Panc1 (cell line): ENCODE results near the gene RPS4Y2. TPM values are rescaled to one million over a fixed set of nuclear protein-coding genes. Genes with fewer than 3 reads are reported as not detected.

Source experiments
- ATAC-seq: fragments of 200-7000 bp; cut with Tn5 transposase; 2 replicates; pipeline ENCODE4 v1.9.1; 2020; ENCODE audit warnings: mild to moderate bottlenecking, moderate library complexity
- BruUV-seq: library from RNA; stranded (reverse); fragments of 400-500 nt; replicated peaks from 2 replicates; lab custom pipeline; 2021; lab: Mats Ljungman, UMichigan
- CTCF ChIA-PET: fragments of 300-600 bp; sonication (Branson Sonifier 250); formaldehyde crosslinking; loops from one replicate; lab custom pipeline; 2022; ENCODE audit warnings: antibody characterized with exemption; lab: Charles Lee
- POLR2A ChIA-PET: fragments of 300-600 bp; sonication (Branson Sonifier 250); formaldehyde crosslinking; loops from one replicate; lab custom pipeline; 2022; ENCODE audit warnings: antibody characterized with exemption; lab: Charles Lee
- DNase-seq: peaks from one replicate; pipeline ENCODE4 v3.0.0-alpha.2; 2010; ENCODE audit warnings: low read depth, low spot score
- H3K27ac ChIP-seq: 2 replicates; pipeline ENCODE4 v1.5.1; 2011; ENCODE audit warnings: mild to moderate bottlenecking, low read length, inconsistent platforms
- H3K27me3 ChIP-seq: fragments of 200-500 bp; sonication (Bioruptor generic); 2 replicates; pipeline ENCODE4 v1.6.0; 2014; ENCODE audit warnings: low read length, inconsistent platforms; ENCODE audit not compliant: control insufficient read depth, insufficient read depth
- H3K36me3 ChIP-seq: fragments of 200-500 bp; sonication (Bioruptor generic); 2 replicates; pipeline ENCODE4 v1.5.1; 2014; ENCODE audit warnings: inconsistent platforms, mild to moderate bottlenecking, low read length, moderate library complexity; ENCODE audit not compliant: control insufficient read depth, insufficient read depth
- H3K4me1 ChIP-seq: 2 replicates; pipeline ENCODE4 v1.5.1; 2011; ENCODE audit warnings: inconsistent platforms, mild to moderate bottlenecking, low read length, moderate library complexity; ENCODE audit not compliant: control insufficient read depth, insufficient read depth
- H3K4me3 ChIP-seq, 2 experiments: 2 replicates each; pipeline ENCODE4 v1.5.1; 2011 to 2012; ENCODE audit warnings: low read depth in 2 of 2, low read length in 2 of 2, mild to moderate bottlenecking in 2 of 2, inconsistent platforms in 1 of 2, moderate library complexity in 1 of 2
- H3K9me3 ChIP-seq: fragments of 200-500 bp; sonication (Bioruptor generic); 2 replicates; pipeline ENCODE4 v1.5.1; 2014; ENCODE audit warnings: low read depth, mild to moderate bottlenecking, inconsistent platforms, low read length, moderate library complexity; ENCODE audit not compliant: control insufficient read depth, insufficient read depth
- POLR2AphosphoS5 ChIP-seq: IDR thresholded peaks from 2 replicates; pipeline ENCODE4 v1.6.1; 2012; ENCODE audit warnings: mild to moderate bottlenecking, low read depth, low read length, moderate library complexity
- SIN3A ChIP-seq: IDR thresholded peaks from 2 replicates; pipeline ENCODE4 v1.6.1; 2012; ENCODE audit warnings: low read depth, mild to moderate bottlenecking, low read length, moderate library complexity, borderline replicate concordance; ENCODE audit not compliant: insufficient read depth
- TCF7L2 ChIP-seq: IDR thresholded peaks from 2 replicates; pipeline ENCODE4 v1.6.1; 2011; ENCODE audit warnings: mild to moderate bottlenecking, low read depth, low read length, inconsistent platforms
- in situ Hi-C: cut with HindIII; loops from 2 replicates; pipeline ENCODE4 v1.10.0; 2016; ENCODE audit warnings: low sequenced_read_pairs, low pct_unique_long_range_greater_than_20kb
- intact Hi-C: fragments of 100-400 bp; cut with micrococcal nuclease; formaldehyde crosslinking; loops from one replicate; pipeline ENCODE4 v1.10.0; 2022; ENCODE audit not compliant: unreplicated experiment
- total RNA-seq: library from RNA; stranded (reverse); gene quantifications from one replicate; pipeline ENCODE4 v1.2.1, GENCODE V29; 2021; ENCODE audit not compliant: unreplicated experiment
- TF ChIP-seq, protein P1 (sequence below), 2 experiments: IDR thresholded peaks; 2 replicates each; pipeline ENCODE4 v1.6.1; 2011 to 2012; ENCODE audit warnings: low read depth in 2 of 2, control low read depth in 1 of 2, low read length in 1 of 2, mild to moderate bottlenecking in 1 of 2, moderate library complexity in 1 of 2; ENCODE audit not compliant: insufficient read depth in 1 of 2
- TF ChIP-seq, protein P2 (sequence below): fragments of 450-650 bp; IDR thresholded peaks from 2 replicates; pipeline ENCODE4 v1.5.1; 2017; ENCODE audit warnings: mild to moderate bottlenecking

The RPS4Y2 gene
- total RNA-seq, 1 experiment from 2014 or later = not detected

DNA sequence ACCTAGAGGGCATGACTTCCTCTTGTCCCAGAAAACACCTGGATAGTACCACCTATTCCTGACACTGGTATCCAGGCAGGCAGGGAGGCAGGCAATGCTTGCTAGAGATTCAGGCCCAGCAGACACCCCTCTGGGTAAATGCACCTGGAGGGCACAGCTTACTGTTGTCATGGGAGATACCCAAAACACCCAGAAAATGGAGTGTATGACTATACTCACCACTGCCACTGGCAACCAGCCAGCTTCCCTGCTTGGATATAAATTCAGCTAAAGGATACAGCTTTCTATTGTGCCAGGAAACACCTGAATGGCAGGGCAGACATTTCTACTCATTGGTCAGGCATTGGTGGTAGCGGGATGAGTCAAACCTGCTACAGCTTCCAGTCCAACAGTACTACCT is 58.9 kb downstream of the RPS4Y2 start:
- intact Hi-C loops = no loop called here
- no peak for ATAC-seq
- no peak for DNase-seq
- in situ Hi-C loops = no loop called here
- no peak for TF ChIP-seq POLR2AphosphoS5
- no peak for TF ChIP-seq SIN3A
- TF ChIP-seq, protein P1, sequence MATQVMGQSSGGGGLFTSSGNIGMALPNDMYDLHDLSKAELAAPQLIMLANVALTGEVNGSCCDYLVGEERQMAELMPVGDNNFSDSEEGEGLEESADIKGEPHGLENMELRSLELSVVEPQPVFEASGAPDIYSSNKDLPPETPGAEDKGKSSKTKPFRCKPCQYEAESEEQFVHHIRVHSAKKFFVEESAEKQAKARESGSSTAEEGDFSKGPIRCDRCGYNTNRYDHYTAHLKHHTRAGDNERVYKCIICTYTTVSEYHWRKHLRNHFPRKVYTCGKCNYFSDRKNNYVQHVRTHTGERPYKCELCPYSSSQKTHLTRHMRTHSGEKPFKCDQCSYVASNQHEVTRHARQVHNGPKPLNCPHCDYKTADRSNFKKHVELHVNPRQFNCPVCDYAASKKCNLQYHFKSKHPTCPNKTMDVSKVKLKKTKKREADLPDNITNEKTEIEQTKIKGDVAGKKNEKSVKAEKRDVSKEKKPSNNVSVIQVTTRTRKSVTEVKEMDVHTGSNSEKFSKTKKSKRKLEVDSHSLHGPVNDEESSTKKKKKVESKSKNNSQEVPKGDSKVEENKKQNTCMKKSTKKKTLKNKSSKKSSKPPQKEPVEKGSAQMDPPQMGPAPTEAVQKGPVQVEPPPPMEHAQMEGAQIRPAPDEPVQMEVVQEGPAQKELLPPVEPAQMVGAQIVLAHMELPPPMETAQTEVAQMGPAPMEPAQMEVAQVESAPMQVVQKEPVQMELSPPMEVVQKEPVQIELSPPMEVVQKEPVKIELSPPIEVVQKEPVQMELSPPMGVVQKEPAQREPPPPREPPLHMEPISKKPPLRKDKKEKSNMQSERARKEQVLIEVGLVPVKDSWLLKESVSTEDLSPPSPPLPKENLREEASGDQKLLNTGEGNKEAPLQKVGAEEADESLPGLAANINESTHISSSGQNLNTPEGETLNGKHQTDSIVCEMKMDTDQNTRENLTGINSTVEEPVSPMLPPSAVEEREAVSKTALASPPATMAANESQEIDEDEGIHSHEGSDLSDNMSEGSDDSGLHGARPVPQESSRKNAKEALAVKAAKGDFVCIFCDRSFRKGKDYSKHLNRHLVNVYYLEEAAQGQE (IDR thresholded peaks at IDR 0.05; ENCODE audit: insufficient read depth in 1 of 2, low read depth in 2 of 2, low read length in 1 of 2) = no peak
- TF ChIP-seq TCF7L2 = no peak
- TF ChIP-seq, protein P2, sequence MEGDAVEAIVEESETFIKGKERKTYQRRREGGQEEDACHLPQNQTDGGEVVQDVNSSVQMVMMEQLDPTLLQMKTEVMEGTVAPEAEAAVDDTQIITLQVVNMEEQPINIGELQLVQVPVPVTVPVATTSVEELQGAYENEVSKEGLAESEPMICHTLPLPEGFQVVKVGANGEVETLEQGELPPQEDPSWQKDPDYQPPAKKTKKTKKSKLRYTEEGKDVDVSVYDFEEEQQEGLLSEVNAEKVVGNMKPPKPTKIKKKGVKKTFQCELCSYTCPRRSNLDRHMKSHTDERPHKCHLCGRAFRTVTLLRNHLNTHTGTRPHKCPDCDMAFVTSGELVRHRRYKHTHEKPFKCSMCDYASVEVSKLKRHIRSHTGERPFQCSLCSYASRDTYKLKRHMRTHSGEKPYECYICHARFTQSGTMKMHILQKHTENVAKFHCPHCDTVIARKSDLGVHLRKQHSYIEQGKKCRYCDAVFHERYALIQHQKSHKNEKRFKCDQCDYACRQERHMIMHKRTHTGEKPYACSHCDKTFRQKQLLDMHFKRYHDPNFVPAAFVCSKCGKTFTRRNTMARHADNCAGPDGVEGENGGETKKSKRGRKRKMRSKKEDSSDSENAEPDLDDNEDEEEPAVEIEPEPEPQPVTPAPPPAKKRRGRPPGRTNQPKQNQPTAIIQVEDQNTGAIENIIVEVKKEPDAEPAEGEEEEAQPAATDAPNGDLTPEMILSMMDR = no peak
- Histone ChIP-seq H3K27ac (no peak overlapping the region), H3K4me1 (no peaks in the 10 kb centered on the region), H3K36me3 (no peaks in the 10 kb centered on the region), H3K27me3 (no peaks in the 10 kb centered on the region), H3K4me3 (no peak overlapping the region), H3K9me3 (no peaks in the 10 kb centered on the region)
- ChIA-PET POLR2A (no interaction called here), CTCF (no interaction called here)
- BruUV-seq = no TSS peak

DNA sequence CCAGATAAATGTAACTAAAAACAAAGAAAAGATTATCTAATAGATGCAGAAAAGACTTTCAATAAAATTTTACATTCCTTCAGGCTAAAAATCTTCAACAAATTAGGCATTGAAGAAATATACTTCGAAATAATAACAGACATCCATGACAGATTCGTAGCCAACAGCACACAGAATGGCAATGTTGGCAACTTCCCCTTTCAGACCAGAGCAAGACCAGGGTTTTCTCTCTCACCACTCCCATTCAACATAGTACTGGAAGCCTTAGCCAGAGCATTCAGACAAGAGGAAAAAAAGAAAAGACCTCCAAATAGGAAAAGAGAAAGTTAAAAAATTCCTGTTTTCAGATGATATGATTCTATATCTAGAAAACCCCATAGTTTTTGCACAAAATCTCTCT is 61.2 kb downstream of the RPS4Y2 start:
- H3K9me3 ChIP-seq = no peaks in the 10 kb centered on the region
- H3K4me1 ChIP-seq = no peaks in the 10 kb centered on the region
- ChIA-PET CTCF (no interaction called here), POLR2A (no interaction called here)
- in situ Hi-C loops (no loop called here), intact Hi-C loops (no loop called here)
- H3K4me3 ChIP-seq = no peak overlapping the region
- H3K36me3 ChIP-seq = no peaks in the 10 kb centered on the region
- DNase-seq (no peak), ATAC-seq (no peak)
- BruUV-seq = no TSS peak
- no peaks in the 10 kb centered on the region for H3K27me3 ChIP-seq
- H3K27ac ChIP-seq = no peak overlapping the region
- TF ChIP-seq, protein P2 = no peak

Other genes starting within 250 kb of the RPS4Y2 start
- not detected for gene EIF1AY, start 180.3 kb upstream of the RPS4Y2 start, total RNA-seq